H1 (cell line): ENCODE data around the gene TBX2. TPM values are rescaled to one million over a fixed set of nuclear protein-coding genes. Genes with fewer than 3 reads are reported as not detected.

Experiments
- CTCF ChIA-PET: fragments of 300-600 bp; sonication (Branson Sonifier 250); formaldehyde crosslinking; loops from one replicate; lab custom pipeline; 2021; ENCODE audit not compliant: partially characterized antibody; lab: Charles Lee
- POLR2A ChIA-PET: fragments of 300-600 bp; sonication (Branson Sonifier 250); formaldehyde crosslinking; loops from one replicate; lab custom pipeline; 2021; ENCODE audit warnings: inconsistent platforms; ENCODE audit not compliant: partially characterized antibody; lab: Charles Lee
- DNase-seq, 2 experiments: peaks; one replicate each; pipeline versions ENCODE4 v3.0.0 to v3.0.0-alpha.2; 2010 to 2022; ENCODE audit warnings: low spot score in 2 of 2, low read depth in 1 of 2, mixed read lengths in 1 of 2
- FAIRE-seq: peaks from 2 replicates; lab custom pipeline; 2011; peaks lifted over from hg19 to GRCh38; lab: Jason Lieb, UNC
- H2AFZ ChIP-seq: 2 replicates; pipeline ENCODE4 v1.8.1; 2012; ENCODE audit warnings: low read length, inconsistent platforms
- H2AK5ac ChIP-seq: 2 replicates; pipeline ENCODE4 v1.6.1; 2013; ENCODE audit warnings: low read depth, low read length
- H2BK120ac ChIP-seq: replicated peaks from 2 replicates; pipeline ENCODE3; 2013; ENCODE audit warnings: low read depth, low read length, inconsistent platforms
- H2BK12ac ChIP-seq: 2 replicates; pipeline ENCODE4 v1.6.1; 2013; ENCODE audit warnings: low read depth, low read length
- H2BK15ac ChIP-seq: 2 replicates; pipeline ENCODE4 v1.6.1; 2013; ENCODE audit warnings: low read length
- H2BK20ac ChIP-seq: 2 replicates; pipeline ENCODE4 v1.6.1; 2013; ENCODE audit warnings: low read length
- H2BK5ac ChIP-seq: 2 replicates; pipeline ENCODE4 v1.6.1; 2013; ENCODE audit warnings: low read depth, low read length
- H3K14ac ChIP-seq: 2 replicates; pipeline ENCODE4 v1.6.1; 2013; ENCODE audit warnings: inconsistent platforms; ENCODE audit not compliant: insufficient read length
- H3K18ac ChIP-seq: 2 replicates; pipeline ENCODE4 v1.6.1; 2013; ENCODE audit warnings: low read length; ENCODE audit errors: extremely low read depth
- H3K23ac ChIP-seq: 2 replicates; pipeline ENCODE4 v1.6.1; 2013; ENCODE audit warnings: inconsistent platforms; ENCODE audit not compliant: insufficient read length
- H3K23me2 ChIP-seq: 2 replicates; pipeline ENCODE4 v1.6.1; 2013; ENCODE audit warnings: low read depth, low read length
- H3K27ac ChIP-seq: 2 replicates; pipeline ENCODE4 v1.6.1; 2011; ENCODE audit warnings: low read depth, low read length, inconsistent platforms
- H3K27me3 ChIP-seq, 4 experiments: replicated peaks in 1 of 4; 1 replicate in 1 of 4; 2 replicates in 3 of 4; pipeline versions ENCODE4 v1.6.1 to v1.8.1; 2011 to 2013; ENCODE audit warnings: low read length in 3 of 4, mild to moderate bottlenecking in 3 of 4, inconsistent platforms in 2 of 4, mixed read lengths in 2 of 4, moderate library complexity in 1 of 4; ENCODE audit not compliant: control insufficient read depth in 3 of 4, insufficient read depth in 3 of 4; ENCODE audit errors: extremely low read depth in 1 of 4
- H3K36me3 ChIP-seq, 4 experiments: 2 replicates each; pipeline versions ENCODE4 v1.6.1 to v1.8.1; 2011 to 2013; ENCODE audit warnings: mild to moderate bottlenecking in 4 of 4, low read length in 3 of 4, moderate library complexity in 2 of 4, control low read depth in 1 of 4, inconsistent platforms in 1 of 4; ENCODE audit not compliant: insufficient read depth in 4 of 4, control insufficient read depth in 2 of 4
- H3K4ac ChIP-seq: replicated peaks from 2 replicates; pipeline ENCODE3; 2013; ENCODE audit warnings: low read length, low read depth, mixed read lengths, inconsistent platforms; ENCODE audit not compliant: insufficient read length
- H3K4me1 ChIP-seq, 4 experiments: replicated peaks in 1 of 4; 1 replicate in 1 of 4; 2 replicates in 3 of 4; pipeline versions ENCODE4 v1.6.1 to v1.8.1; 2011 to 2013; ENCODE audit warnings: low read length in 3 of 4, inconsistent platforms in 2 of 4, mixed read lengths in 1 of 4; ENCODE audit not compliant: insufficient read depth in 4 of 4, control insufficient read depth in 3 of 4
- H3K4me2 ChIP-seq, 2 experiments: 2 replicates each; pipeline versions ENCODE4 v1.6.1 to v1.8.1; 2011 to 2013; ENCODE audit warnings: low read depth in 2 of 2, low read length in 2 of 2, control low read depth in 1 of 2, inconsistent platforms in 1 of 2, mild to moderate bottlenecking in 1 of 2; ENCODE audit not compliant: insufficient read depth in 1 of 2
- H3K4me3 ChIP-seq, 4 experiments: fragments of 200-600, 300-600 bp in 1 of 4; sonication (generic), shearing (Covaris generic), sonication (Bioruptor Twin) in 1 of 4; 2 replicates each; pipeline versions ENCODE4 v1.5.1 to v1.8.1; 2011 to 2016; ENCODE audit warnings: low read length in 4 of 4, low read depth in 3 of 4, control low read depth in 2 of 4, inconsistent platforms in 2 of 4, mild to moderate bottlenecking in 2 of 4, mixed read lengths in 1 of 4, moderate library complexity in 1 of 4; ENCODE audit not compliant: insufficient read depth in 2 of 4; ENCODE audit errors: extremely low read depth in 1 of 4
- H3K56ac ChIP-seq: replicated peaks from 2 replicates; pipeline ENCODE3; 2013; ENCODE audit warnings: low read depth, mild to moderate bottlenecking, mixed read lengths, low read length, inconsistent platforms; ENCODE audit not compliant: insufficient read length
- H3K79me1 ChIP-seq: 2 replicates; pipeline ENCODE4 v1.6.1; 2013; ENCODE audit warnings: low read depth, low read length, control low read depth
- H3K79me2 ChIP-seq, 2 experiments: 2 replicates each; pipeline versions ENCODE4 v1.6.1 to v1.8.1; 2012 to 2013; ENCODE audit warnings: low read length in 2 of 2, mild to moderate bottlenecking in 2 of 2, inconsistent platforms in 1 of 2; ENCODE audit not compliant: insufficient read depth in 2 of 2, control insufficient read depth in 1 of 2
- H3K9ac ChIP-seq, 4 experiments: replicated peaks in 1 of 4; 1 replicate in 1 of 4; 2 replicates in 3 of 4; pipeline versions ENCODE4 v1.6.1 to v1.8.1; 2011 to 2013; ENCODE audit warnings: low read depth in 3 of 4, low read length in 3 of 4, control low read depth in 2 of 4, mild to moderate bottlenecking in 2 of 4, moderate library complexity in 2 of 4, inconsistent platforms in 1 of 4; ENCODE audit errors: extremely low read depth in 1 of 4
- H3K9me3 ChIP-seq, 2 experiments: 2 replicates each; pipeline versions ENCODE4 v1.6.1 to v1.8.1; 2012 to 2013; ENCODE audit warnings: mild to moderate bottlenecking in 2 of 2, moderate library complexity in 2 of 2, control low read depth in 1 of 2, inconsistent platforms in 1 of 2, low read depth in 1 of 2, low read length in 1 of 2, mixed read lengths in 1 of 2; ENCODE audit not compliant: insufficient read depth in 2 of 2
- H4K20me1 ChIP-seq, 2 experiments: replicated peaks in 1 of 2; 2 replicates each; pipeline versions ENCODE3 to v1.8.1; 2011 to 2013; ENCODE audit warnings: inconsistent platforms in 2 of 2, low read length in 2 of 2, mild to moderate bottlenecking in 1 of 2; ENCODE audit not compliant: insufficient read depth in 2 of 2, control insufficient read depth in 1 of 2
- H4K5ac ChIP-seq: 2 replicates; pipeline ENCODE4 v1.6.1; 2013; ENCODE audit warnings: low read length, low read depth, mixed read lengths, inconsistent platforms; ENCODE audit not compliant: insufficient read length
- H4K8ac ChIP-seq: 2 replicates; pipeline ENCODE4 v1.8.0; 2013; ENCODE audit warnings: mild to moderate bottlenecking, moderate library complexity, low read length, inconsistent platforms; ENCODE audit not compliant: insufficient read depth; ENCODE audit errors: extremely low read depth
- H4K91ac ChIP-seq: replicated peaks from 2 replicates; pipeline ENCODE3; 2013; ENCODE audit warnings: low read length, mixed read lengths, inconsistent platforms; ENCODE audit not compliant: insufficient read length
- BACH1 ChIP-seq: IDR thresholded peaks from 2 replicates; pipeline ENCODE4 v1.6.1; 2012; ENCODE audit warnings: low read length, improper control_type of control experiment
- BRCA1 ChIP-seq: IDR thresholded peaks from 2 replicates; pipeline ENCODE4 v1.6.1; 2012; ENCODE audit warnings: low read depth, low read length, improper control_type of control experiment
- TBP ChIP-seq: IDR thresholded peaks from 2 replicates; pipeline ENCODE4 v1.6.1; 2011; ENCODE audit warnings: low read depth, low read length, improper control_type of control experiment
- TCF12 ChIP-seq: IDR thresholded peaks from 2 replicates; pipeline ENCODE4 v1.6.1; 2011; ENCODE audit warnings: low read depth, mild to moderate bottlenecking, low read length
- polyA plus RNA-seq, 7 experiments: library from polyadenylated mRNA; depleted of rRNA in 3 of 7; stranded (reverse) in 5 of 7; unstranded in 2 of 7; fragments of >200 nt in 5 of 7; fragments of 200-250 nt in 2 of 7; gene quantifications; 1 replicate in 5 of 7; 2 replicates in 1 of 7; 4 replicates in 1 of 7; pipeline versions ENCODE4 v1.2.1 to v1.2.3, GENCODE V29; 2011 to 2013; ENCODE audit warnings: missing spikeins in 2 of 7, mixed read lengths in 2 of 7
- total RNA-seq: library from RNA; stranded (reverse); fragmentation: NEBNext Ultra II Directional; extraction: Animal tissue kit (Norgen Biotek cat#: 25700); gene quantifications from 2 replicates; pipeline ENCODE4 v1.2.1, GENCODE V29; 2021

The TBX2 gene
- total and polyA plus RNA-seq, 2 of the 8 experiments (the other 6 are each of a cell fraction or from before 2014, with no cell fraction given), result not detected

- ChIA-PET CTCF (interaction anchor here (1.3 to 2.2 kb wide), 2 partner anchors 13 to 16 kb away, joined by 4 to 5 read pairs; no protein-coding TSS in a partner anchor), POLR2A (no interaction called here)
- Histone ChIP-seq H3K4me1 (no peaks in the 10 kb centered on the region), H3K9me3 (no peaks in the 10 kb centered on the region; a peak in 2 of 4 replicates), H3K14ac (no peak overlapping the region), H2BK15ac (no peak overlapping the region), H3K9ac (no peak overlapping the region), H2BK5ac (no peak overlapping the region), H3K18ac (no peak overlapping the region), H2AK5ac (no peak overlapping the region), H3K36me3 (no peaks in the 10 kb centered on the region), H3K4me3 (no peak overlapping the region), H4K91ac (no peak overlapping the region), H2BK12ac (no peak overlapping the region), H2BK20ac (no peak overlapping the region), H4K20me1 (no peaks in the 10 kb centered on the region), H3K23ac (no peak overlapping the region), H3K79me2 (no peaks in the 10 kb centered on the region), H3K23me2 (no peaks in the 10 kb centered on the region; the same call in 1 of the 2 replicates), H3K27ac (no peak overlapping the region), H3K56ac (no peak overlapping the region), H2AFZ (no peak overlapping the region), H4K8ac (no peak overlapping the region), H3K27me3 (no peaks in the 10 kb centered on the region), H3K4ac (no peak overlapping the region), H2BK120ac (no peak overlapping the region), H3K79me1 (no peaks in the 10 kb centered on the region), H4K5ac (no peak overlapping the region), H3K4me2 (no peak overlapping the region)
- FAIRE-seq (no peak), DNase-seq (no peak)
- no peak for TF ChIP-seq BRCA1
- TF ChIP-seq BACH1, result no peak
- no peak for TF ChIP-seq TBP
- TF ChIP-seq TCF12, result no peak
These were observed 36.6 kb downstream of the TBX2 start for GRCh38 chr17:61436273-61436672.
